Measurements from ENCODE around the gene MRGPRF. TPM values are rescaled to one million over a fixed set of nuclear protein-coding genes. Genes with fewer than 3 reads are reported as not detected.

The MRGPRF gene
- polyA plus RNA-seq, 1 donor from 2014 or later: not detected

- H3K9ac ChIP-seq (ENCODE audit: low read length): no peak overlapping the region
- no peaks in the 10 kb centered on the region for H3K79me2 ChIP-seq (replicated peaks; ENCODE audit: insufficient read depth, low read length)
- H3K9me3 ChIP-seq (ENCODE audit: low read length): peaks cover 4% of the 10 kb centered on the region
- H3K36me3 ChIP-seq (ENCODE audit: insufficient read depth, low read length): no peaks in the 10 kb centered on the region
- TF ChIP-seq, protein P1, sequence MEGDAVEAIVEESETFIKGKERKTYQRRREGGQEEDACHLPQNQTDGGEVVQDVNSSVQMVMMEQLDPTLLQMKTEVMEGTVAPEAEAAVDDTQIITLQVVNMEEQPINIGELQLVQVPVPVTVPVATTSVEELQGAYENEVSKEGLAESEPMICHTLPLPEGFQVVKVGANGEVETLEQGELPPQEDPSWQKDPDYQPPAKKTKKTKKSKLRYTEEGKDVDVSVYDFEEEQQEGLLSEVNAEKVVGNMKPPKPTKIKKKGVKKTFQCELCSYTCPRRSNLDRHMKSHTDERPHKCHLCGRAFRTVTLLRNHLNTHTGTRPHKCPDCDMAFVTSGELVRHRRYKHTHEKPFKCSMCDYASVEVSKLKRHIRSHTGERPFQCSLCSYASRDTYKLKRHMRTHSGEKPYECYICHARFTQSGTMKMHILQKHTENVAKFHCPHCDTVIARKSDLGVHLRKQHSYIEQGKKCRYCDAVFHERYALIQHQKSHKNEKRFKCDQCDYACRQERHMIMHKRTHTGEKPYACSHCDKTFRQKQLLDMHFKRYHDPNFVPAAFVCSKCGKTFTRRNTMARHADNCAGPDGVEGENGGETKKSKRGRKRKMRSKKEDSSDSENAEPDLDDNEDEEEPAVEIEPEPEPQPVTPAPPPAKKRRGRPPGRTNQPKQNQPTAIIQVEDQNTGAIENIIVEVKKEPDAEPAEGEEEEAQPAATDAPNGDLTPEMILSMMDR (IDR thresholded peaks at IDR 0.05; ENCODE audit: poor library complexity, severe bottlenecking): no peak
- TF ChIP-seq RAD21 (conservative IDR thresholded peaks at IDR 0.05) (no peak), EP300 (conservative IDR thresholded peaks at IDR 0.05; ENCODE audit: poor library complexity, severe bottlenecking) (no peak), TAF1 (IDR thresholded peaks at IDR 0.05; ENCODE audit: low read depth) (no peak)
- H3K4me2 ChIP-seq (ENCODE audit: low read length): no peak overlapping the region
- no peaks in the 10 kb centered on the region for H3F3A ChIP-seq (ENCODE audit: insufficient read depth, low read length, poor library complexity, severe bottlenecking)
- no peak overlapping the region for H3K27ac ChIP-seq (ENCODE audit: low read length)
- no peak overlapping the region for H3K4me3 ChIP-seq (ENCODE audit: low read length)
- no peak overlapping the region for H2AFZ ChIP-seq (ENCODE audit: low read depth, low read length)
- H3K27me3 ChIP-seq (ENCODE audit: insufficient read depth, low read depth, low read length): no peaks in the 10 kb centered on the region
- H3K9me2 ChIP-seq (ENCODE audit: insufficient read depth, low read length): no peaks in the 10 kb centered on the region
- no peaks in the 10 kb centered on the region for H4K20me1 ChIP-seq (ENCODE audit: insufficient read depth)
Measured at GRCh38 chr11:68959465-68960293, 53.4 kb downstream of the MRGPRF start.

- Histone ChIP-seq H4K20me1 (ENCODE audit: insufficient read depth) (no peaks in the 10 kb centered on the region), H3K4me3 (ENCODE audit: low read length) (no peak overlapping the region), H3K9me3 (ENCODE audit: low read length) (no peaks in the 10 kb centered on the region), H3K36me3 (ENCODE audit: insufficient read depth, low read length) (no peaks in the 10 kb centered on the region), H2AFZ (ENCODE audit: low read depth, low read length) (no peak overlapping the region), H3K9ac (ENCODE audit: low read length) (no peak overlapping the region), H3K27ac (ENCODE audit: low read length) (no peak overlapping the region), H3K4me2 (ENCODE audit: low read length) (no peak overlapping the region), H3K9me2 (ENCODE audit: insufficient read depth, low read length) (no peaks in the 10 kb centered on the region), H3F3A (ENCODE audit: insufficient read depth, low read length, poor library complexity, severe bottlenecking) (no peaks in the 10 kb centered on the region), H3K27me3 (ENCODE audit: insufficient read depth, low read depth, low read length) (no peaks in the 10 kb centered on the region), H3K79me2 (replicated peaks; ENCODE audit: insufficient read depth, low read length) (no peaks in the 10 kb centered on the region)
- TF ChIP-seq POLR2AphosphoS5 (IDR thresholded peaks at IDR 0.05): no peak
- no peak for TF ChIP-seq SMC3 (conservative IDR thresholded peaks at IDR 0.05; ENCODE audit: poor library complexity)
- TF ChIP-seq REST (IDR thresholded peaks at IDR 0.05; ENCODE audit: borderline replicate concordance): no peak
- TF ChIP-seq TAF1 (IDR thresholded peaks at IDR 0.05; ENCODE audit: low read depth): no peak
- TF ChIP-seq MXI1 (conservative IDR thresholded peaks at IDR 0.05; ENCODE audit: poor library complexity, severe bottlenecking): no peak
- no peak for TF ChIP-seq RAD21 (conservative IDR thresholded peaks at IDR 0.05)
- TF ChIP-seq EP300 (conservative IDR thresholded peaks at IDR 0.05; ENCODE audit: poor library complexity, severe bottlenecking): no peak
Measured at GRCh38 chr11:68958211-68958610, 54.8 kb downstream of the MRGPRF start.

Measured in neural cell (in vitro differentiated cells).